A549 (cell line): ENCODE results near the gene SLC38A10. TPM values are rescaled to one million over a fixed set of nuclear protein-coding genes. Genes with fewer than 3 reads are reported as not detected.
A peak's percentile ranks its signal among the peaks of the same experiment; 100 is the strongest.

Experiments
- ATAC-seq, 2 experiments: fragments of 200-7000 bp in 1 of 2; fragments of >200 bp in 1 of 2; cut with Nextera tagmentation in 1 of 2; cut with Tn5 transposase in 1 of 2; 3 replicates each; pipeline versions ENCODE4 v1.8.0 to v1.9.1; 2018 to 2020; ENCODE audit warnings: mild to moderate bottlenecking in 1 of 2, moderate library complexity in 1 of 2
- CTCF ChIA-PET: fragments of 300-600 bp; sonication (Branson Sonifier 250); formaldehyde crosslinking; extraction: SDS; loops from one replicate; lab custom pipeline; 2021; ENCODE audit warnings: antibody characterized with exemption, inconsistent platforms; lab: Yijun Ruan, JAX
- POLR2A ChIA-PET: fragments of 350-600 bp; formaldehyde crosslinking; extraction: SDS; loops from one replicate; lab custom pipeline; 2021; ENCODE audit warnings: antibody characterized with exemption, inconsistent platforms; lab: Yijun Ruan, JAX
- DNase-seq, 2 experiments: peaks; one replicate each; pipeline versions ENCODE4 v3.0.0 to v3.0.0-alpha.2; 2011 to 2016; ENCODE audit warnings: low read depth in 1 of 2, low spot score in 1 of 2
- FAIRE-seq: peaks from 2 replicates; lab custom pipeline; 2011; peaks lifted over from hg19 to GRCh38; lab: Jason Lieb, UNC
- H3K27ac ChIP-seq, 2 experiments: fragments of >200 bp; sonication (Bioruptor Twin); formaldehyde crosslinking; 3 replicates each; pipeline ENCODE4 v1.5.1; 2016 to 2017
- H3K4me1 ChIP-seq: fragments of >200 bp; sonication (Bioruptor Twin); formaldehyde crosslinking; 3 replicates; pipeline ENCODE4 v1.6.1; 2016
- H3K4me2 ChIP-seq: fragments of >200 bp; sonication (Bioruptor Twin); formaldehyde crosslinking; 3 replicates; pipeline ENCODE4 v1.6.1; 2016
- H3K4me3 ChIP-seq: fragments of >200 bp; sonication (Bioruptor Twin); formaldehyde crosslinking; 3 replicates; pipeline ENCODE4 v1.5.1; 2016
- H3K9me3 ChIP-seq: fragments of >200 bp; sonication (Bioruptor Twin); formaldehyde crosslinking; 3 replicates; pipeline ENCODE4 v1.6.1; 2016
- BHLHE40 ChIP-seq: IDR thresholded peaks from 2 replicates; pipeline ENCODE4 v1.6.1; 2012; ENCODE audit warnings: low read depth, low read length, inconsistent platforms
- CBX8 ChIP-seq: fragments of 200-600 bp; sonication (generic); IDR thresholded peaks from 2 replicates; pipeline ENCODE4 v1.6.1; 2016
- CHD2 ChIP-seq: fragments of 150-350 bp; IDR thresholded peaks from 2 replicates; pipeline ENCODE4 v1.6.1; 2014; ENCODE audit warnings: low read length; ENCODE audit not compliant: partially characterized antibody
- CHD4 ChIP-seq: fragments of 200-600 bp; sonication (generic); IDR thresholded peaks from 2 replicates; pipeline ENCODE4 v1.6.1; 2016; ENCODE audit warnings: antibody characterized with exemption, mild to moderate bottlenecking, borderline replicate concordance
- EHF ChIP-seq: fragments of 250-450 bp; sonication (Bioruptor Pico); IDR thresholded peaks from 2 replicates; pipeline ENCODE4 v1.5.0; 2020; ENCODE audit warnings: mild to moderate bottlenecking
- ESRRA ChIP-seq: fragments of 150-350 bp; IDR thresholded peaks from 2 replicates; pipeline ENCODE4 v1.6.1; 2014; ENCODE audit warnings: mild to moderate bottlenecking, low read length, borderline replicate concordance
- GATA3 ChIP-seq: IDR thresholded peaks from 2 replicates; pipeline ENCODE4 v1.6.1; 2012; ENCODE audit warnings: borderline replicate concordance
- HEYL ChIP-seq: fragments of 250-450 bp; sonication (Bioruptor Pico); IDR thresholded peaks from 2 replicates; pipeline ENCODE4 v1.8.0; 2021; ENCODE audit warnings: mild to moderate bottlenecking, moderate library complexity
- HOXB5 ChIP-seq: fragments of 250-450 bp; sonication (Bioruptor Pico); IDR thresholded peaks from 2 replicates; pipeline ENCODE4 v1.5.0; 2020; ENCODE audit warnings: mild to moderate bottlenecking, moderate library complexity
- JUN ChIP-seq, 2 experiments: fragments of >200 bp; sonication (Bioruptor Twin); formaldehyde crosslinking; IDR thresholded peaks; 2 replicates in 1 of 2; 3 replicates in 1 of 2; pipeline ENCODE4 v1.6.1; 2016 to 2017
- JUNB ChIP-seq: fragments of >200 bp; sonication (Bioruptor Twin); formaldehyde crosslinking; IDR thresholded peaks from 2 replicates; pipeline ENCODE4 v1.6.1; 2016
- KDM5A ChIP-seq: fragments of 200-600 bp; sonication (generic); IDR thresholded peaks from 2 replicates; pipeline ENCODE4 v1.6.1; 2016; ENCODE audit warnings: antibody characterized with exemption, mild to moderate bottlenecking
- MAFK ChIP-seq: fragments of 450-650 bp; IDR thresholded peaks from 2 replicates; pipeline ENCODE4 v1.6.1; 2014; ENCODE audit not compliant: partially characterized antibody
- NR3C1 ChIP-seq: fragments of >200 bp; sonication (Bioruptor Twin); formaldehyde crosslinking; IDR thresholded peaks from 3 replicates; pipeline ENCODE4 v1.6.1; 2017
- RARB ChIP-seq: fragments of 250-450 bp; sonication (Bioruptor Pico); IDR thresholded peaks from 2 replicates; pipeline ENCODE4 v1.8.0; 2021; ENCODE audit warnings: mild to moderate bottlenecking, moderate library complexity
- RCOR1 ChIP-seq: fragments of 150-350 bp; IDR thresholded peaks from 2 replicates; pipeline ENCODE4 v1.6.1; 2014; ENCODE audit warnings: antibody characterized with exemption, low read length, low read depth
- RFX5 ChIP-seq: fragments of 450-650 bp; IDR thresholded peaks from 2 replicates; pipeline ENCODE4 v1.7.1; 2014; ENCODE audit warnings: antibody characterized with exemption, mild to moderate bottlenecking, moderate library complexity
- SMC3 ChIP-seq: fragments of >200 bp; sonication (Bioruptor Twin); formaldehyde crosslinking; IDR thresholded peaks from 3 replicates; pipeline ENCODE4 v1.6.1; 2018; ENCODE audit warnings: inconsistent platforms
- TFCP2L1 ChIP-seq: fragments of 250-450 bp; sonication (Bioruptor Pico); IDR thresholded peaks from 2 replicates; pipeline ENCODE4 v1.5.0; 2021; ENCODE audit warnings: mild to moderate bottlenecking
- ZC3H11A ChIP-seq: fragments of 450-650 bp; IDR thresholded peaks from 2 replicates; pipeline ENCODE4 v1.6.1; 2014; ENCODE audit warnings: antibody characterized with exemption, mild to moderate bottlenecking
- ZFP36 ChIP-seq: fragments of 450-650 bp; IDR thresholded peaks from 2 replicates; pipeline ENCODE4 v1.6.1; 2014; ENCODE audit warnings: borderline replicate concordance; ENCODE audit not compliant: partially characterized antibody
- ZNF302 ChIP-seq: fragments of 250-450 bp; sonication (Bioruptor Pico); IDR thresholded peaks from 2 replicates; pipeline ENCODE4 v1.9.0; 2021; ENCODE audit warnings: inconsistent platforms, mild to moderate bottlenecking, moderate library complexity
- WGBS: methylation state at CpG from one replicate; pipeline ENCODE4 v1.1.6; 2017; ENCODE audit errors: missing lambda C conversion rate; 5-methylcytosine and 5-hydroxymethylcytosine counted together
- polyA plus RNA-seq, 4 experiments: library from polyadenylated mRNA; depleted of rRNA in 3 of 4; stranded (reverse); fragments of >200 nt; fragmentation: RNase III in 1 of 4; extraction: RNeasy Plus Mini Kit Qiagen cat#74134 plus additional on column Dnase treatment in 1 of 4; gene quantifications; 2 replicates in 3 of 4; 3 replicates in 1 of 4; pipeline ENCODE4 v1.2.3, GENCODE V29; 2011 to 2017
- TF ChIP-seq, protein P1 (sequence below): fragments of 150-350 bp; IDR thresholded peaks from 2 replicates; pipeline ENCODE4 v1.6.1; 2014; ENCODE audit warnings: low read depth, mild to moderate bottlenecking, low read length
- TF ChIP-seq, protein P2 (sequence below): fragments of 200-600 bp; sonication (generic); IDR thresholded peaks from 2 replicates; pipeline ENCODE4 v1.6.1; 2016; ENCODE audit warnings: antibody characterized with exemption, mild to moderate bottlenecking, moderate library complexity

The SLC38A10 gene
- polyA plus RNA-seq, 2 of the 4 experiments (the other 2 are of a cell fraction), result 35.8 to 67.4 TPM

DNA sequence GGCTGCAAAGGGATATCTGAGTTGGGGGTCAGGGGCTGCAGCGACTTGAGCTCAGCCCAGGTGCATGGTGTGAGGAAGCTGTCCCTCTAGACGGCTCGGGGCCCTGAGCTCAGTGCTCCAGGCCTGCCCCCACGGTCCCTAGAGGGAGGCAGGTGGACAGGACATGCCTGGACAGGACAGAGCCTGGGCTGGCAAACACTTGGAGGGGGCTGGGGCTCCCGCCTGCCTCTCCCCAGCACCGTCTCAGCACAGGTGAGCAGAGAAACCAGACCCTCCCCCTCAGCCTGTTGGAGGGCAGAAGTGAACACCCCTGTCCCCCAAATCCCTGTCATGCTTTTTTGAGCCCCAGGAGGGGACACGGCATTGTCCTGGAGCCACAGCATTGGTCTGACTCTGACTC, 11.4 kb upstream of the SLC38A10 start:
- H3K4me1 ChIP-seq, result peaks cover 42% of the 10 kb centered on the region
- H3K4me2 ChIP-seq, result no peak overlapping the region
- WGBS, result 94% methylated on average over 7 of the region's 7 CpGs
- ATAC-seq (no peak), DNase-seq (no peak), FAIRE-seq (no peak)
- H3K9me3 ChIP-seq, result no peaks in the 10 kb centered on the region
- peak overlapping the region in 1 of 2 experiments; percentile 68; a peak in 3 of 6 replicates for H3K27ac ChIP-seq
- ChIA-PET CTCF (interaction anchor here (0.6 to 11.0 kb wide), 11 partner anchors 10 to 178 kb away, joined by 3 to 84 read pairs (median 5); partner anchors contain the start of gene SLC38A10), POLR2A (interaction anchor here (0.7 to 2.1 kb wide), 2 partner anchors 9 to 11 kb away, joined by 3 to 9 read pairs; partner anchors contain the start of gene SLC38A10)
- no peak overlapping the region for H3K4me3 ChIP-seq
- no peak for TF ChIP-seq KDM5A
- TF ChIP-seq RCOR1, result no peak
- TF ChIP-seq ZC3H11A, result no peak
- TF ChIP-seq RARB (CRISPR knock-in tag), result no peak
- TF ChIP-seq CBX8, result no peak
- TF ChIP-seq NR3C1, result no peak
- no peak for TF ChIP-seq BHLHE40
- no peak for TF ChIP-seq ZFP36
- no peak for TF ChIP-seq GATA3
- no peak for TF ChIP-seq CHD4
- TF ChIP-seq, protein P1, sequence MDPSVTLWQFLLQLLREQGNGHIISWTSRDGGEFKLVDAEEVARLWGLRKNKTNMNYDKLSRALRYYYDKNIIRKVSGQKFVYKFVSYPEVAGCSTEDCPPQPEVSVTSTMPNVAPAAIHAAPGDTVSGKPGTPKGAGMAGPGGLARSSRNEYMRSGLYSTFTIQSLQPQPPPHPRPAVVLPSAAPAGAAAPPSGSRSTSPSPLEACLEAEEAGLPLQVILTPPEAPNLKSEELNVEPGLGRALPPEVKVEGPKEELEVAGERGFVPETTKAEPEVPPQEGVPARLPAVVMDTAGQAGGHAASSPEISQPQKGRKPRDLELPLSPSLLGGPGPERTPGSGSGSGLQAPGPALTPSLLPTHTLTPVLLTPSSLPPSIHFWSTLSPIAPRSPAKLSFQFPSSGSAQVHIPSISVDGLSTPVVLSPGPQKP, result no peak
- TF ChIP-seq ZNF302 (CRISPR knock-in tag), result no peak
- no peak for TF ChIP-seq SMC3
- no peak for TF ChIP-seq RFX5
- TF ChIP-seq EHF (CRISPR knock-in tag), result no peak
- no peak for TF ChIP-seq CHD2
- TF ChIP-seq JUNB, result no peak
- TF ChIP-seq JUN (IDR thresholded peaks at IDR 0.05), result no peak
- no peak for TF ChIP-seq TFCP2L1
- TF ChIP-seq ESRRA, result no peak

DNA sequence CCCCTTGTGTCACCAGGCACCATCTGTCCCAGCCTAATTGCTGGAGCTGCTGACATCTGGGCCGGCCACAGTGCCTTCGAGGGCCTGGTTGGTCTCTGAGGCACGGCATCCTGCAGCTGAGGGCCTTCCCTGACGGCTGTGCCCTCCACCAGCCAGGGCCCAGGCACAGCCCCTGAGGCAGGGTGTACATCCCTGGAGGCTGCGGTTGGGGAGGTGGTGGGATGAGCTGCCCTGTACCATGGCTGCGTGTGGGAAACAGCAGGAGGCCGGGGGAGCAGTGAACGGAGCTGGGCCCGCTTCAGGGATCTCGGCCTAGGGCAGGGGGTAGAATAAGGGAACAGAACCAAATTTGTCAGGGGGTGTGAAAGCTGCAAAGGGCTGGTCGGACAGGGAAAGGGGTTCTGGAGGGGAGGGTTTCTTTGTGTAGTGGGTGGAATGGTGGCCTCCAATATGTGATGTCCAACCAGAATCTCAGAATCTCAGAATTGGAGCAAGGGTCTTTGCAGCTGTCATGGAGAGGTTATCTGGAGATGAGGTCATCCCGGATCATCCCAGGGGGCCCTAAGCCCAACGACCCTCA, 10.0 kb upstream of the SLC38A10 start:
- H3K4me3 ChIP-seq, result no peak overlapping the region
- TF ChIP-seq, protein P2, sequence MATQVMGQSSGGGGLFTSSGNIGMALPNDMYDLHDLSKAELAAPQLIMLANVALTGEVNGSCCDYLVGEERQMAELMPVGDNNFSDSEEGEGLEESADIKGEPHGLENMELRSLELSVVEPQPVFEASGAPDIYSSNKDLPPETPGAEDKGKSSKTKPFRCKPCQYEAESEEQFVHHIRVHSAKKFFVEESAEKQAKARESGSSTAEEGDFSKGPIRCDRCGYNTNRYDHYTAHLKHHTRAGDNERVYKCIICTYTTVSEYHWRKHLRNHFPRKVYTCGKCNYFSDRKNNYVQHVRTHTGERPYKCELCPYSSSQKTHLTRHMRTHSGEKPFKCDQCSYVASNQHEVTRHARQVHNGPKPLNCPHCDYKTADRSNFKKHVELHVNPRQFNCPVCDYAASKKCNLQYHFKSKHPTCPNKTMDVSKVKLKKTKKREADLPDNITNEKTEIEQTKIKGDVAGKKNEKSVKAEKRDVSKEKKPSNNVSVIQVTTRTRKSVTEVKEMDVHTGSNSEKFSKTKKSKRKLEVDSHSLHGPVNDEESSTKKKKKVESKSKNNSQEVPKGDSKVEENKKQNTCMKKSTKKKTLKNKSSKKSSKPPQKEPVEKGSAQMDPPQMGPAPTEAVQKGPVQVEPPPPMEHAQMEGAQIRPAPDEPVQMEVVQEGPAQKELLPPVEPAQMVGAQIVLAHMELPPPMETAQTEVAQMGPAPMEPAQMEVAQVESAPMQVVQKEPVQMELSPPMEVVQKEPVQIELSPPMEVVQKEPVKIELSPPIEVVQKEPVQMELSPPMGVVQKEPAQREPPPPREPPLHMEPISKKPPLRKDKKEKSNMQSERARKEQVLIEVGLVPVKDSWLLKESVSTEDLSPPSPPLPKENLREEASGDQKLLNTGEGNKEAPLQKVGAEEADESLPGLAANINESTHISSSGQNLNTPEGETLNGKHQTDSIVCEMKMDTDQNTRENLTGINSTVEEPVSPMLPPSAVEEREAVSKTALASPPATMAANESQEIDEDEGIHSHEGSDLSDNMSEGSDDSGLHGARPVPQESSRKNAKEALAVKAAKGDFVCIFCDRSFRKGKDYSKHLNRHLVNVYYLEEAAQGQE, result no peak
- TF ChIP-seq HEYL (CRISPR knock-in tag) (no peak), MAFK (no peak), ESRRA (no peak), HOXB5 (CRISPR knock-in tag) (no peak), EHF (CRISPR knock-in tag) (no peak)
- DNase-seq, result no peak
- FAIRE-seq, result no peak
- H3K4me2 ChIP-seq, result no peak overlapping the region
- ChIA-PET POLR2A (no interaction called here), CTCF (interaction anchor here (1.2 to 11.0 kb wide), 10 partner anchors 10 to 180 kb away, joined by 3 to 84 read pairs (median 5); partner anchors contain the start of gene SLC38A10)
- WGBS, result 83% methylated on average over 10 of the region's 13 CpGs
- peaks cover 42% of the 10 kb centered on the region for H3K4me1 ChIP-seq
- ATAC-seq, result no peak
- no peaks in the 10 kb centered on the region for H3K9me3 ChIP-seq
- no peak overlapping the region for H3K27ac ChIP-seq
